GOT3 (cell line): ENCODE measurements around the gene SLFN5.
"Not testable (repeated sequence)": the region's sequence is repeated elsewhere in the genome, so short reads cannot be mapped to it uniquely, and the experiment has no call there.

Source experiments
- DNase-seq: peaks from one replicate; lab custom pipeline; 2025; ENCODE audit warnings: mixed read lengths; lab: John Stamatoyannopoulos, UW

SLFN5 gene

GRCh38 chr17:35291802-35292201 is 48.9 kb downstream of the SLFN5 start:
- DNase-seq, result no peak

GRCh38 chr17:35293151-35293847 is 50.4 kb downstream of the SLFN5 start:
- no peak for DNase-seq

- no peak for DNase-seq
Observed at GRCh38 chr17:35294756-35295155, 51.9 kb downstream of the SLFN5 start.

- no peak for DNase-seq
Observed at GRCh38 chr17:35295686-35296085, 52.8 kb downstream of the SLFN5 start.

GRCh38 chr17:35297666-35298065 is 54.8 kb downstream of the SLFN5 start:
- no peak for DNase-seq

- no peak for DNase-seq
Observed at GRCh38 chr17:35298639-35299038, 55.8 kb downstream of the SLFN5 start.

- no peak for DNase-seq
Observed at GRCh38 chr17:35299135-35299534, 56.3 kb downstream of the SLFN5 start.

- DNase-seq, result not testable (repeated sequence)
Observed at GRCh38 chr17:35309345-35309744, 66.5 kb downstream of the SLFN5 start.

GRCh38 chr17:35312346-35312745 is 69.5 kb downstream of the SLFN5 start:
- DNase-seq, result no peak

- DNase-seq, result no peak
Observed at GRCh38 chr17:35312790-35313711, 70.2 kb downstream of the SLFN5 start.

- no peak for DNase-seq
Observed at GRCh38 chr17:35313875-35314409, 71.1 kb downstream of the SLFN5 start.

GRCh38 chr17:35314415-35315216 is 71.7 kb downstream of the SLFN5 start:
- DNase-seq, result no peak

- DNase-seq, result no peak
Observed at GRCh38 chr17:35315283-35315682, 72.4 kb downstream of the SLFN5 start.

- no peak for DNase-seq
Observed at GRCh38 chr17:35315971-35316370, 73.1 kb downstream of the SLFN5 start.

- no peak for DNase-seq
Observed at GRCh38 chr17:35322749-35323148, 79.9 kb downstream of the SLFN5 start.
